ENCODE data around the gene YJEFN3.

Gene YJEFN3

DNA sequence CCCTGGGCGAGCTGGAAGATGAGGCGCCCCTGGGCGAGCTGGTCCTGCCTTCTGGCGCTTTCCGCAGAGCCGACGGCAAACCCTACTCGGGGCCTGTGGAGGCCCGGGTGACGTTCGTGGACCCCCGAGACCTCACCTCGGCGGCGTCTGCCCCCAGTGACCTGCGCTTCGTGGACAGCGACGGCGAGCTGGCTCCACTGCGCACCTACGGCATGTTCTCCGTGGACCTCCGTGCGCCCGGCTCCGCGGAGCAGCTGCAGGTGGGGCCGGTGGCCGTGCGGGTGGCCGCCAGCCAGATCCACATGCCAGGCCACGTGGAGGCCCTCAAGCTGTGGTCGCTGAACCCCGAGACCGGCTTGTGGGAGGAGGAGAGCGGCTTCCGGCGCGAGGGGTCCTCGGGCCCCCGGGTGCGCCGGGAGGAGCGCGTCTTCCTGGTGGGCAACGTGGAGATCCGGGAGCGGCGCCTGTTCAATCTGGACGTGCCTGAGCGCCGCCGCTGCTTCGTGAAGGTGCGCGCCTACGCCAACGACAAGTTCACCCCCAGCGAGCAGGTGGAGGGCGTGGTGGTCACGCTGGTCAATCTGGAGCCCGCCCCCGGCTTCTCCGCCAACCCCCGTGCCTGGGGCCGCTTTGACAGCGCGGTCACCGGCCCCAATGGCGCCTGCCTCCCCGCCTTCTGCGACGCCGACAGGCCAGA lies 15.7 kb downstream of the YJEFN3 start:
- TF ChIP-seq ZNF274 (IDR thresholded peaks at IDR 0.05; ENCODE audit: low read depth, low read length), result no peak
- no peak overlapping the region for H3K4me3 ChIP-seq (ENCODE audit: low read length)

DNA sequence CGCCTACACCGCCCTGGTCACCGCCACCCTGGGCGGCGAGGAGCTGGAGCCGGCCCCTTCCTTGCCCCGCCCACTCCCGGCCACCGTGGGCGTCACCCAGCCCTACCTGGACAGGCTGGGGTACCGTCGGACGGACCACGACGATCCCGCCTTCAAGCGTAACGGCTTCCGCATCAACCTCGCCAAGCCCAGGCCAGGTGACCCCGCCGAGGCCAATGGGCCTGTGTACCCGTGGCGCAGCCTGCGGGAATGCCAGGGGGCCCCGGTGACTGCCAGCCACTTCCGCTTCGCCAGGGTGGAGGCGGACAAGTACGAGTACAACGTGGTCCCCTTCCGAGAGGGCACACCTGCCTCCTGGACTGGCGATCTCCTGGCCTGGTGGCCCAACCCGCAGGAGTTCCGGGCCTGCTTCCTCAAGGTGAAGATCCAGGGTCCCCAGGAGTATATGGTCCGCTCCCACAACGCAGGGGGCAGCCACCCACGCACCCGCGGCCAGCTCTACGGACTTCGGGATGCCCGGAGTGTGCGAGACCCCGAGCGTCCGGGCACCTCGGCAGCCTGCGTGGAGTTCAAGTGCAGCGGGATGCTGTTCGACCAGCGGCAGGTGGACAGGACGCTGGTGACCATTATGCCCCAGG lies 16.4 kb downstream of the YJEFN3 start:
- H3K4me3 ChIP-seq (ENCODE audit: low read length), result no peak overlapping the region
- no peak for TF ChIP-seq ZNF274 (IDR thresholded peaks at IDR 0.05; ENCODE audit: low read depth, low read length)

DNA sequence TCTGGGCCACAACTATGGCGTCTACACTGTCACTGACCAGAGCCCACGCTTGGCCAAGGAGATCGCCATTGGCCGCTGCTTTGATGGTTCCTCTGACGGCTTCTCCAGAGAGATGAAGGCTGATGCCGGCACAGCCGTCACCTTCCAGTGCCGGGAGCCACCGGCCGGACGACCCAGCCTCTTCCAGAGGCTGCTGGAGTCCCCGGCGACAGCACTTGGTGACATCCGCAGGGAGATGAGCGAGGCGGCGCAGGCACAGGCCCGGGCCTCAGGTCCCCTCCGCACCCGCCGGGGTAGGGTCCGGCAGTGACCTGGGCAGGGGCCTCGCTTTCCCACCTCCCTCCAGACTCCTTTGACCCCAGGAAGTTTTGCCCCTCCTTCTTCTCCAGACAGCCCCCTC lies 17.0 kb downstream of the YJEFN3 start:
- no peak for TF ChIP-seq ZNF274 (IDR thresholded peaks at IDR 0.05; ENCODE audit: low read depth, low read length)
- H3K4me3 ChIP-seq (ENCODE audit: low read length), result no peak overlapping the region

DNA sequence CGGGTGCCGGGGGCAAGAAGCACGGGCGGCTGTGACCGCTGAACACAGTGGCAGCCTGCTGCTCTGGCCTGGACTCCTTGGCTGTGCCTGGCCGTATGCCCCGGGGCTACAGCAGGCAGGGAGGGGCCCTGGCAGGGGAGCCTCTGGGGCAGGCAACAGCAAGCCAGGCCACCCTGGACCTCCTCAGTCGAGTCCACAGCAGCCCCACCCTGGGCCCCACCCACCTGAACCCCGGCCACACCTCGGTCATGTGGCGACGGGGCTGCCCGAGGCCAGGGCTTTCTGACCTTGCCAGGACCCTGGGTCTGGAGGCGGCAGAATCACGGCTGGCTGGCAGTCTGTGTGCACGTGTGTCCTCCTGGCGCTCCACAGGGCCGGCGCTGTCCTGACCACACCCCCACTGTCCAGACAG lies 18.0 kb downstream of the YJEFN3 start:
- TF ChIP-seq ZNF274 (IDR thresholded peaks at IDR 0.05; ENCODE audit: low read depth, low read length), result no peak
- H3K4me3 ChIP-seq (ENCODE audit: low read length), result no peak overlapping the region

DNA sequence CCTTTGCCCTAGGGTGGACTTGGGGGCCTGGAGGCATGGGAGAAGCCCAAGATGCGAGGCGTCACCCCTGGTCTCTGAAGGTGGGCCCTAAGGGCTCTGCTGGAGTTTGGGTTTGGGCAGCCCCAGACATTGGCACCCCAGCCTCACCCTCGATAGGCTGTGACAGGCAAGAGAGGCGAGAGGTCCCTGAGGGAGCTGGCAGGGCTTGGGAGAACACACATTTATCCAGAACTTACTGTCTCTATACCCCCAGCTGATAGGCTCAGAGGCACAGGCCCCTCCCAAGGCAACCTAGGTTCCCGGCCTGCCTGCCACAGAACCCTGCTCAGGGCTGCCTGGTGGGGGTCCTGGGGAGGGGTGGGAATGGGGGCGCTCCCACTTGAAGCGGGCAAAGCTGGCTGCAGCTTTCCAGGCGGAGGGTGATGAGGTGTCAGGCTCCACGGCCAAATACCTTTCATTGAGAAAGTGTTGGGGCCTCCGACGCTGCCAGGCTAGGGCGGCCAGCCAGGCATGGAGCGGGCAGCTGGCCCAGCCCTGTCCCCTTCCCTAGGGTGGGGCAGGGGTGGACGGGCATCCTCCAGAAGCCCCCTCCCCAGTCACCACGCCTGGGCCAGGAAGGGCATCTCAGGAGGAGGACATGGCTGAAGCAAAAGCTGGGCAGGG lies 19.1 kb downstream of the YJEFN3 start:
- no peak for TF ChIP-seq ZNF274 (IDR thresholded peaks at IDR 0.05; ENCODE audit: low read depth, low read length)
- no peak overlapping the region for H3K4me3 ChIP-seq (ENCODE audit: low read length)

DNA sequence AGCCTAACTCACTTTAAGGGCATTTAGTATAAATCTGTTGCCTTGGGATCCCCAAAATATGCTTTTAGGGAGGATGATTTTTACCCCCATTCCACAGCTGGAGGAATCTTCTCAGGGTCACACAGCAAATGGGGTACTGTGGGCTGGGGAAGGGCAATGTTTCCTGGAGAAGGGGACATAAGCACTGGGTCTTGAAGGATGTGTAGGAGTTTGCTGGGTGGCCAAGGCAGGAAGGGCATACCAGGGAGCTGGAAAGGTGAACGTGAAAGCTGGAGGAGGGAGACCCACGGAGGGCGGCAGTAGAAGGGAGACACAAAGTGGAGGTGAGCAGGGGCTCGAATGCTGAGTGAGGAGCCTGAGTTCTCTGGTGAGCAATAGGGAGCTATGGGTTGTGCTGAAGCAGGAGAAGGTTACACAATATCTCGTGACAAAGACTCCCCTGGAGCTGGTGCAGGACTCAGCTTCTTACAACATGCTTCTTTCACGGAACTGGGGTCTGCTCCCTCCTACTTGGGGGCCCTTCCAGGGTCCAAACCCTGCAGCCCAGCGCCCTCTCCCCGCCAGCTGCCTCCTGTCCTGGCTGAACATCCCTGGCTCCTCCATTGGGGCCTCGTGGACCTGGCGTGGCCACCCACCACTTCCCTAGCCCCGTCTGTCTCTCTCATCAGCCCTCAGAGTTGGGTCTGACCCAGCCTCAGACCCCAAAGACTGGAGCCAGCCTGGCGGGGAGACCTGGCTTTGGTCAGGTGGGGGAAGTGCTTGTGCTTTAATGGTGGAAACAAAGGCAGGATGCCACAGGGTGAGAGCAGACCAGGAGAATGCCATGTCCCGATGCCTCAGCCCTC lies 20.4 kb downstream of the YJEFN3 start:
- no peak for TF ChIP-seq ZNF274 (IDR thresholded peaks at IDR 0.05; ENCODE audit: low read depth, low read length)
- no peak overlapping the region for H3K4me3 ChIP-seq (ENCODE audit: low read length)

DNA sequence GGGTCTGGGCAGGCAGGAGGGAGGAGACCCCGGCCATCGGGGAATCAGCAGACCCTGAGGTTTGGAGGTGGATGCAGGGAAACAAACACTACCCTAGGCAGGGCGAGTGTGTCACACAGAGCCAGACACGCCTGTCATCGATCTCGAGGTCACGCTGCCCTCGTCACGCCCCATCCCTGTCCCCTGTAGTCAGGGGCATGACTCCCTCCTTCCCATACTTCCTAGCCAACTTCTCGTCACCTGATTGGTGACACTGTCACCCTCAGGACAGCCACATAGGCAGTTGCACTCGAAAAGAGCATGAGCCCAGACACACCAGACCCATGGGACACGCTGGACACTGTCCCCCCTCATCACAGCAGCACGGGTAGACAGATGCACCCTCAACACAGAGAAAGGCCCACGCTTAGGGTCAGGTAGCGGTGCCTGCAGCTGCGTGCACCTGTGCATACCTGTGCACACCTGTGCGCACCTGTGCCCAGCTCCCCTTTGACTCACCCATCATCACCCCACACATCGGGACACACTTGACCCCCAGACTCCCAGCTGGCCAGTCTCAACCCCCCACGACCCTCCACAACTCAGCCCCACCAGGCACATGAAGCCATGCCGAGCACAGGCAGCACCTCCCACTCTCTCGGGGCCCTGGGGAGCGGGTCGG lies 21.2 kb downstream of the YJEFN3 start:
- H3K4me3 ChIP-seq (ENCODE audit: low read length), result no peak overlapping the region
- TF ChIP-seq ZNF274 (IDR thresholded peaks at IDR 0.05; ENCODE audit: low read depth, low read length), result no peak

DNA sequence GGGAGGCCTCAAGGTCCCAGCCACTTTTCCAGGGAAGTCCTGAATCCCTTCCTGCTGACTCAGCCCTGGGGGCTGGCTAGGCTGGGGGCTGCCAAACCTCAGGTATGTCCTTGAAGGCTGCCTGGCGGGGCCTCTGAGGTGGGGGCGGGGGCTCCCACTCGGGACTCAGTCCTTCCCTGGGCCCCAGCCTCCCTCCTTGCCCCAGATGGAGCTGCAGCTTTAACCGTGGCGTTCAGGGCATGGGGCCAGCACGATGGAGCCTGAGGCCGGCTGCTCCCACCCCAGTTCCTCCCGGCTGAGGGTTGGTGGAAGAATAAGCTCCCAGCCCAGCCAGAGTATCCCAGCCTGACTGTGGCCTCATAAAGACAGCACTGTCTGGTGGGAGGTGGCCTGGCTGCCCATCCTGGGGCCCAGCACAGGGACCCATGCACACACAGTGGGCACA lies 21.8 kb downstream of the YJEFN3 start:
- H3K4me3 ChIP-seq (ENCODE audit: low read length), result no peak overlapping the region
- no peak for TF ChIP-seq ZNF274 (IDR thresholded peaks at IDR 0.05; ENCODE audit: low read depth, low read length)

DNA sequence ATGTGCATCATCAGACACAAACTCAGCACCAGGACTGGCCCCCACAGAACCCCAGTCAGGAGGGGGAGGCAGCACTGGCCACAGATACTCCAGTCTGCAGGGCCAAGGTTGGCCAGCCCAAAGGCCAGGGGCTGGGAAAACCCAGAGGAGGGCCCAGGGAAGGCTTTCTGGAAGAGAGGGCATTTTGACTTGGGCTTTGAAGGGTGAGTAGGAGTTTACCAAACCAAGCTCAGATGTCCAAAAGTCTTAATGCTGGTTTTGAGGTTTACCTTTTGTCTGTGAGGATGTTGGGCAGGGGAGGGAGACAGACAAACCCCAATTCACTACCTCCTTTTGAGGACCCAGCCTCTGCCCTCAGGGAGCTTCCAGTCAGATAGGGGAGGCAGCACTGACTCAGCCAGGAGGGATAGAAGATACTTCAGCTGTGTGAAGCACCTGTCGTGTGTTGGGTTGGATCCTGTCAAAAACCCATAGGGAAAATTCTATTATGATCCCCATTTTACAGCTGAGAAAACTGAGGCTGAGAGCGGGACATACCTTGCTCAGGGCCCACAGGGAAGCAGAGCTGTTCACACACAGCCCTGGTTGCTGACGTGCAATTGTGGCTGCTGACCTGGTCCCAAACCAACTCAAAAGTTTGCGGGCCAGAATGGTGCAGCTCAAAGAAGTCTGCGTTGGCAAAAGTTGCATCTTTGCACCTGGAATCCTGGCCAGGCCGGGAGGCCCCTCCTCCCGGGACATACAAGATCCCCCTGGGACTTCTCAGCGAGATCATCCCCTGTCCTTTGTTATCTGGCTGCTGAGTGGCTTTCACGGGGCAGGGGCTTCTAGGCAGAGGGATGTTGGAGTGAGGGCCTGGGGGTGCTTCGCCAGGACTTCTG lies 22.5 kb downstream of the YJEFN3 start:
- no peak overlapping the region for H3K4me3 ChIP-seq (ENCODE audit: low read length)
- TF ChIP-seq ZNF274 (IDR thresholded peaks at IDR 0.05; ENCODE audit: low read depth, low read length), result no peak

DNA sequence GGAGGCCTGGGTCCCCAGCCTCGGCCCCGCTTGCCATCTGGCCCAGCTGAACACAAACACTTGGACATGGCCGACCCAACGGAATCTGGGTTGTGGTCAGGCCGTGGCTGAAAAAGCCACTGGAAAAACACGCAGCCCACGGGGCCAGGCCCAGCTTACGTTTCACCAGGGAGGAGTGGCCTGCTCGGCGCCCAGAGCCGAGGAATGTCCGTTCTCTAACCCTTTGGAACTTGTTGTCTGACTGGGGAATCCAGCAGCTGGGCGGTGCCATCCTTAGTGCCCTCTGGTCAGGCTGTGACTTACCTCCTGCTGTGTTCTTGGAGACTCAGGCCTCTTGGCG lies 23.1 kb downstream of the YJEFN3 start:
- H3K4me3 ChIP-seq (ENCODE audit: low read length), result no peak overlapping the region
- TF ChIP-seq ZNF274 (IDR thresholded peaks at IDR 0.05; ENCODE audit: low read depth, low read length), result no peak

DNA sequence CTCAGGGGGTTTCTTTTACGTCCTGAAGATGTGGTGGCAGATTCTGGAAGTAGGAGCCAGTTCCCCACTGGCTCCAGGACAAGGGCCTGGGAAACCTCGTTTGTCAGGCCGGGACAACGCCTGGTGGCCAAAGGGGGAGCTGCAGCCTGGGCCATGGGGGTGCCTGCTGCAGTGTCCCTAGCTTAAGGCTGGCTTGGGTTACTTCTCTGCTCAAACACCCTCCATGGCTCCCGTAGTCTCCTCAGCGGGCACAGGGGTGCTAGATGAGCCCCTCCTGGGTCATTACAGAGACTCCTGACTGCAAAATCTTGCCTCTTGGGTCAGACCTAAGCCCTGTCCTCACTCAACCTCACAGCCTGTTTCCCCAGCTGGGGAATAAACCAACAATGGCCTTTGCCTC lies 24.1 kb downstream of the YJEFN3 start:
- H3K4me3 ChIP-seq (ENCODE audit: low read length), result no peak overlapping the region
- no peak for TF ChIP-seq ZNF274 (IDR thresholded peaks at IDR 0.05; ENCODE audit: low read depth, low read length)

DNA sequence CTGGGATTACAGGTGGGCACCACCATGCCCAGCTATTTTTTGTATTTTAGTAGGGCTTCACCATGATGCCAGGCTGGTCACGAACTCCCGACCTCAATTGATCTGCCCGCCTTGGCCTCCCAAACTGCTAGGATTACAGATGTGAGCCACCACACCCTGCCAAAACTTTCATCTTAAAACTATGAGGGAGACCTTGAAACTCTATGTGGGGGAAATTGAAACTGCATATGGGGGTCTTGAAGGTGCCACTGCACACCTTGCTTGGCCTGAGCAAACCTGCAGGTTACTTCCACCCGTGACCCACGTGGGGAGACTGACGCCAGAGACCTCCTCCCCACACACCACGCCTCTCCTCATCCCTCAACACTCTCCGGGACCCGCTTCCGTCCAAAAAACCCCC lies 25.0 kb downstream of the YJEFN3 start:
- TF ChIP-seq ZNF274 (IDR thresholded peaks at IDR 0.05; ENCODE audit: low read depth, low read length), result no peak
- H3K4me3 ChIP-seq (ENCODE audit: low read length), result no peak overlapping the region

Measured in GM08714 (cell line).